Stimulated activated CD4-positive, alpha-beta T cell treated with anti-CD3 and anti-CD28 coated beads, TNF-alpha, amount 100 ng/mL, for 1 hour (primary cell): Measurements from ENCODE around the gene PLEKHO2.

Experiments
- DNase-seq, 3 donors: peaks; one replicate each; pipeline ENCODE4 v3.0.0-alpha.2; 2020; ENCODE audit warnings: low read depth in 3 of 3, low spot score in 1 of 3

PLEKHO2 gene

GRCh38 chr15:64825431-64826294, 16.1 kb upstream of the PLEKHO2 start, which contains the start of gene PIF1:
Gene PIF1, minus strand, starts transcription at chr15:64825647. Its CDS starts 1,312 bp downstream, at chr15:64824335.
- DNase-seq, result peak; percentile 49 to 62 (median 61)

DNA sequence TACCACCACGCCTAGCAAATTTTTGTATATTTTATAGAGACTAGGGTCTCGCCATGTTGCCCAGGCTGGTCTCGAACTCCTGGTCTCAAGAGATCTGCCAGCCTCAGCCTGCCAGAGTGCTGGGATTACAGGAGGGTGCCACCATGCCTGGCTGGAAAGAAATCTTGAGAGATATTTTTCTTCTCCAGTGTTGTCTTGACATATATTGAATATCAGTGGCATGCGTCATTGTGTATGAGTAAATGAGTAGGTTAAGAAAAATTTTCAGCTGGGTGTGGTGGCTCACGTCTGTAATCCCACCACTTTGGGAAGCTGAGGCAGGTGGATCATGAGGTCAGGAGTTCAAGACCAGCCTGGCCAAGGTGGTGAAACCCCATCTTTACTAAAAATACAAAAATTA, 12.7 kb upstream of the PLEKHO2 start:
- DNase-seq, result no peak

DNA sequence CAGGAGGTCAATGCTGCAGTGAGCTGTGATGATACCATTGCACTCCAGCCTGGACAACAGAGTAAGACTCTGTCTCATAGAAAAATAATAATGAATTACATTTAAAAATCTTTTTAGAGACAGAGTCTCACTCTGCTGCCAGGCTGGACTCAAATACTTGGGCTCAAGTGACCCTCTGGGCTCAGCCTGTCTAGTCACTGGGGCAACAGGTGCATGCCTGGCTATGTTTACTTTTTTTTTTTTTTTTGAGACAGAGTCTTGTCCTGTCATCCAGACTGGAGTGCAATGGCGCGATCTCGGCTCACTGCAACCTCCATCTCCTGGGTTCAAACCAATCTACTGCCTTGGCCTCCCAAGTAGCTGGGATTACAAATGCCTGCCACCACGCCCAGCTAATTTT, 8.0 kb upstream of the PLEKHO2 start:
- no peak for DNase-seq

- DNase-seq, result no peak
Observed at GRCh38 chr15:64836023-64836536, 5.6 kb upstream of the PLEKHO2 start.

GRCh38 chr15:64837502-64837901, 4.2 kb upstream of the PLEKHO2 start:
- no peak for DNase-seq

- DNase-seq, result no peak
Observed at GRCh38 chr15:64841060-64841343, 713 bp upstream of the PLEKHO2 start.

DNA sequence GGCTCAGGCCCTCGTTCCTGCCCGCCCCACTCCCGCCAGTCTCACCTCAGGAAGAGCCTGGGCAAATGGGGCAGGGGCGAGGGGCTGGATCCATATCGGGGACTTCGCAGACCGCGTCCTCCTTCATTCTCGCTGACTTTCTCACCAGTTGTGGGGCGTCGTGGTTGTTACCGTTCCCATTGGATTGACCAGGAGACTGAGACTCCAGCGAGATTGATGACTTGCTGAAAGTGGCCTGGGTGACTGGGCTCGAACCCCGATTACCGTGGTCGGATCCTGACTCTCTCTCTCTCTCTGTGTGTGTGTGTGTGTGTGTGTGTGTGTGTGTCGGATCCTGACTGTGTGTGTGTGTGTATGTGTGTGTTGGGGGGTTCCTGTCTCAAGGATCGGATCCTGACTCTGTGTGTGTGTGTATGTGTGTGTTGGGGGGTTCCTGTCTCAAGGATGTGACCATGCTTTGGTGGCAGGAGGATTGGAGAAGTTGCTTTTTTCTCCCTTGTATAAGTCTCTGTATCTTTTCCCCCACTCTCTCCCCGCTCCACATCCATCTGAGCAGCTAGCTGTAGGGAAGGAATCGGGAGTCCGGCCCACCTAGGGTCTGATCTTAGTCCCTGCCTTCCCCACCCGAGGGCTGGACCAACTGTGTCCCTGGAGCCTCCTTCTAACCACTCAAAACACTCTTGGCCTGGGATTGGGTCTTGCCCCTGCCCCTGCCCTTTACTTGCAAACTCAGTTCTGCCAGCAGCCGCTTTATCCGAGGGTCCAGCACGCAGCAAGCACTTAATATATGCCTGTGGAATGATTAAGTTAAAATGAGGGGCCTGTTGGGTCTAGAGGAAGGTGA, 603 bp downstream of the PLEKHO2 start:
- DNase-seq, result no peak

GRCh38 chr15:64842986-64843561, 1.4 kb downstream of the PLEKHO2 start:
- DNase-seq, result no peak

DNA sequence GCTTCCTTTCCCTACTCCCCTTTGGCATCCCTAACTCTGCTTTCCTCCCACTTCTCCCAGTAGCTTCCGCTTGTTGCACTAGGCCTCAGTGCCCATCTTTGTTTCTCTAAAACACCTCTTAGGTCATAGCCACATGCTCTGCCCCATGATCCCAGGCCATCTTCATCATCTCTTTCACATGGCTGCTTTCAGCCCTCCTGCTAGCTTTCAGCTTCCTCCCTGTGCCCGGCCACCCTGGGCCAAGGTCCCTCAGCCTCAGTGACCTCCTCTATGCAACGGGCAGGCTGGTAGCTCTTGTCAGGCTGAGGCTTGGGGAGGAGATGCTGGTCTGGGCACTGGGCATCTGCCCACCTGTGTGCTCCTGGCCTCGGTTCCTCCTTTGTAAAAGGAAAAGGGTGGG, 2.3 kb downstream of the PLEKHO2 start:
- DNase-seq, result no peak

DNA sequence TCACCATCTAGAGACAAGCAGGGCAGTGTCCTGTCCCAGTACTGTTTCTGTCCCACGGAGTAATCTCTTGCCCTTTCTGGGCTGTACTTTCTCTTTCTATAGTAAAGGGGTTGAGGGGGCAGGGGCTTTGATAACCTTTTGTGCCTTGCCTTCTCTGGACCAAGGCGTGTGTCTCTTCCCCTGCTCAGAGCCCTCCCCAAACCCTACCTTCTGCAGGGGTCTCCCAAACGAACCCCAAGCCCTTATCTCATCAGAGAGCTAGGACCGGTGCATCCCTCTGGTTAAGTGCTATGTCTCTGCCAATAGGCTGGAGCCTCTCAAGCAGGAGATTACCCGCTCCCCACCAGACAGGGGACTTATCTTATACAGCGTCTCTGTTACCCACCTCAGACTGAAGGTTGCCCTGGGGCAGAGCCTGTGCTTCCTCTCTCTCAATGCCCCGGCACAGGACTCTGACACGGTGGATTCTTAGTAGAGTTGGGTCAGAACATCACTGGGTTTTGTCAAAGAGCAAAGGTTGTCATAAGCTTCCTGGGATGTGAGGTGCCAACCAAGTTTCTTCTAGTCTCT, 2.9 kb downstream of the PLEKHO2 start:
- no peak for DNase-seq

DNA sequence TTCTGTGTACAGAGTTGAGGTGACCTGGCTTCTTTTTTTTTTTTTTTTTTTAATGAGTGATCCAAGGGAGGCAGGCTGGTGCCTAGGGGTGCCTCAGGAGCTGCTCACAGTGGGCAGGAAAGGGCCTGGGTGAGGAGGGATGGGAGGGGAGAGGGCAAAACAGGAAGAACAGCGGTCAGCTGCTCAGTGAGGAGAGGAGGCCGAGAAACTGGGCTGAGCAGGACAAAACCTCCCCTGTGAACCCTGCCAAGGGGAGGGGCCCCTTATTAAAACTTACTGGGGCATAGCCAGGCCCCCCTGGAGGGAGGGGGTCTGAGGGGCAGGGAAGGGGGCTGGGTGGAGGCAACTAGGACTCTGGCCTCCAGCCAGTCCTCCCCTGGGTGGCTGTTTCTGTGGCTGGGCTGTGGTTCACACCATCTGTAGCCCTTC, 3.5 kb downstream of the PLEKHO2 start:
- DNase-seq, result no peak

DNA sequence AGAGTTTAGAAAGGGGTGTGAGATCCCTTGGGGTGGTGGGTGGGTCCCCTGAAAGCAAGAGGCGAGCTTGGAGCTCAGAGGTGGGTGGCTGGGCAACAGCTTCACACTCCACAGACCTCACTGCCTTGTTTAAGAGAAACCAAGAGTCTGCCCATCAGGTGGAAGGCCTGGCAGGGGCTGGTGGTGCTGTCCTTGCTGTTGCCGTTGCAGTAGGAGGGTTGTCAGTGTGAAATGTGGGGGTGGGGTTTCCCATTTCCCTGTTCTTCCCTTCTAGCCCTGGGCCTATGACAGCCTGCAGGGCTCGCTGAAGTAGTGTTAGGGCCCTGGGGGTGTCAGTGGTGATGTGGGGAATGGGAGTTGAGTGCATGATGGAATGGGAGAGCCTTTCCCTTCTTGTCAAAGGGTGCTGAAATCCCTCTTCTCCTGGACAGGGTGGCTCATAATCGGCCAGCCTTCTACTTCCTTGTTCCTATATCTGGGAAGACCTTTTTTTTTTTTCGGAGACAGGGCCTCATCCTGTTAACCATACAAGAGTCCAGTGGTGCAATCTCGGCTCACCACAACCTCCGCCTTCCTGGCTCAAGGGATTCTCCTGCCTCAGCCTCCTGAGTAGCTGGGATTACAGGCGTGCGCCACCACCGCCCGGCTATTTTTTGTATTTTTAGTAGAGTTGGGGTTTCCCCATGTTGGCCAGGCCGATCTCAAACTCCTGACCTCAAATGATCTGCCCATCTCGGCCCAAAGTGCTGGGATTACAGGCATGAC, 4.3 kb downstream of the PLEKHO2 start:
- no peak for DNase-seq

DNA sequence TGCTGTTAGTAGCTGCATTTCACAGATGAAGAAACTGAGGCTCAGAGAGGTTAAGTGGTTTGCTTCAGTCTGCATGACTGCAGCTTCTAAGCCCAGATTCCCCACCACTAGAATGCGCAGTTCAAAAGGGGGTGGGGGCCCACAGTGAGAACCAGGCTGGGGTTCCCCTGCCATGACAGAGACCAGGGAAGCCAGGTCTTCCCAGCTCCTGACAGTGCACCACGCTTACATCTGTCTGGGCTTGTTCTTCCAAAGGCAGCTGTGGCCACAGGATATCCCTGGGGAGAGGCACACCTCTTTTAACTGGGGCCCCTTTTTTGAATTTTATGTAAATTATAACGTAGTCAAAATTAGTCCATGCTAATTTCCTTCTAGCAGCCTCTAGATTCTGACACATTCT, 5.3 kb downstream of the PLEKHO2 start:
- DNase-seq, result no peak

DNA sequence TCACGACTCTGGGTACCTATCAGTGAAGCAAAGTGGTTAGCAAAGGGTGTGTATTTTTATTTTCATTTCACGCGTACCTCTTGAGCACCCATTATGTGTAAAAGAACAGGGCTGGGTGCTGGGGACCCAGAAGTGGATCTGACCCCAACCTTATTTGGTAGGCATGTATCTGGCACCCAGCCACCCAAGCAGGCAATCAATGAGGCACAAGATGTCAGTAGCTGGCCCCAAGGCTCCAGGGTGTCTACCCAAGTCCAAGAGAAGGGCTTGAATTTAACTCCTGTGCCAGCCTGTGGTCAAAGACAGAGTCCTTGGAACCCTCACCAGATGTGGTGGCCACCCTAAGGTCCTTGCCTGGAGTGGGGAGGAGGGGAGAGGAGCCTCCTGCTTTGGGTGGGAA, 5.7 kb downstream of the PLEKHO2 start:
- no peak for DNase-seq

- no peak for DNase-seq
Observed at GRCh38 chr15:64847876-64848716, 6.4 kb downstream of the PLEKHO2 start.

GRCh38 chr15:64850778-64851502, 9.2 kb downstream of the PLEKHO2 start:
- DNase-seq, result no peak

DNA sequence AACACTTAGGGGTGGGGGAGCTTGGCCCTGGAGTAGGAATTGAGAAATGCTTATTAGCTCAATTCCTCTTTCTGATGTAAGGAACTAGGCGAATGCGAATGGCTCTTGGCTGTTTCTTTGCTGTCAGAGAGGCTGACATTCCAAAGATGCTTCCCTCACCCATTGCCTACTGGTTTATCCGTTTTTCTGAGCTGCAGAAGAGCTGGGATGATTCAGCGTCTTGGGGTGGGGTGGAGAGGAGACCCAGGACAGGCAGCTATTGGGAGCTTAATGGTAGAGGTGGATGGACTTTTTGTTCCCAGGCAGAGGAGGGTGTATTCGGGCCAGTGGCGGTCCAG, 9.8 kb downstream of the PLEKHO2 start:
- no peak for DNase-seq

GRCh38 chr15:64854041-64854440, 12.3 kb downstream of the PLEKHO2 start:
- no peak for DNase-seq

DNA sequence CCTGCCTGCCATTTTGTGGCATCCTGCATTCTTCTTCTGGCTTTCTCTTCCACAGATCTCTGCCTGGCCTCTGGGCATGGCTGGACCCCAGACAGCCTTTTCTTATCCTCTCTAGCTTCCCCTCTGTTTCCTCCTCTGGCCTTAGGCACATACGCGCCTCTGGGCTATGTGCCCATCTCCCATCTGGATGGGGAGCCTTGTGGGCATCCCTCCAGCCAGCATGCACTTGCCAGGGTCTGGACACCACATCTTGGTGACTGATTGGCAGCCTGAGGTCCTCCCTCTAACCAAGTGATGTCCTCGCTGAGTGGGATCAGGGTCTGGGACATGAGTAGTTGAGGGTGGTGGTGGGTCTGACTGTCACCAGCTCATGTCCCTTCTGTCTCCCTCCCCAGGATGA, 12.8 kb downstream of the PLEKHO2 start:
- no peak for DNase-seq
